GM12878 (cell line): ENCODE data around the gene PCDHGA2. TPM values are rescaled to one million over a fixed set of nuclear protein-coding genes. Genes with fewer than 3 reads are reported as not detected.

Source experiments
- ATAC-seq: fragments of 200-7000 bp; cut with Tn5 transposase; 3 replicates; pipeline ENCODE4 v1.9.1; 2020; ENCODE audit warnings: mild to moderate bottlenecking, moderate library complexity
- BruUV-seq: library from RNA; stranded (reverse); fragments of 400-500 nt; replicated peaks from 2 replicates; lab custom pipeline; 2021; lab: Mats Ljungman, UMichigan
- CTCF ChIA-PET: fragments of 300-600 bp; sonication (Branson Sonifier 250); formaldehyde crosslinking; extraction: SDS; loops from one replicate; lab custom pipeline; 2021; ENCODE audit warnings: inconsistent platforms; lab: Yijun Ruan, JAX
- POLR2A ChIA-PET: fragments of 350-600 bp; formaldehyde crosslinking; extraction: SDS; loops from one replicate; lab custom pipeline; 2021; ENCODE audit warnings: inconsistent platforms; lab: Charles Lee
- RAD21 ChIA-PET: fragments of 300-600 bp; sonication (Branson Sonifier 250); formaldehyde crosslinking; loops from one replicate; lab custom pipeline; 2023; ENCODE audit warnings: antibody characterized with exemption; ENCODE audit not compliant: unreplicated experiment; lab: Charles Lee
- SMC1A ChIA-PET: fragments of 300-600 bp; sonication (Branson Sonifier 250); formaldehyde crosslinking; loops from one replicate; lab custom pipeline; 2023; ENCODE audit not compliant: unreplicated experiment, uncharacterized antibody; lab: Charles Lee
- DNase-seq: peaks from one replicate; pipeline ENCODE4 v3.0.0-alpha.2; 2011; ENCODE audit warnings: low read depth, low spot score
- FAIRE-seq: peaks from 3 replicates; lab custom pipeline; 2011; peaks lifted over from hg19 to GRCh38; lab: Jason Lieb, UNC
- H2AFZ ChIP-seq: 2 replicates; pipeline ENCODE4 v1.6.0; 2011; ENCODE audit warnings: low read depth, low read length, control low read depth; ENCODE audit not compliant: control insufficient read depth
- H3K27ac ChIP-seq: 2 replicates; pipeline ENCODE4 v1.5.1; 2011; ENCODE audit warnings: control low read depth; ENCODE audit not compliant: control insufficient read depth, insufficient read depth
- H3K27me3 ChIP-seq, 2 experiments: replicated peaks in 1 of 2; 2 replicates each; pipeline versions ENCODE4 v1.6.0 to v1.6.1; 2011; ENCODE audit warnings: low read length in 1 of 2; ENCODE audit not compliant: control insufficient read depth in 2 of 2, insufficient read depth in 2 of 2
- H3K36me3 ChIP-seq, 2 experiments: 2 replicates each; pipeline ENCODE4 v1.5.1; 2011; ENCODE audit warnings: low read length in 1 of 2; ENCODE audit not compliant: control insufficient read depth in 2 of 2, insufficient read depth in 2 of 2
- H3K4me1 ChIP-seq: 2 replicates; pipeline ENCODE4 v1.6.1; 2011; ENCODE audit warnings: mild to moderate bottlenecking, low read length, moderate library complexity, mixed read lengths; ENCODE audit not compliant: control insufficient read depth, insufficient read depth
- H3K4me2 ChIP-seq: 2 replicates; pipeline ENCODE4 v1.6.0; 2011; ENCODE audit warnings: control low read depth; ENCODE audit not compliant: control insufficient read depth, insufficient read depth
- H3K4me3 ChIP-seq: fragments of 200-600 bp; sonication (generic); 2 replicates; pipeline ENCODE4 v1.5.1; 2016
- H3K79me2 ChIP-seq: 2 replicates; pipeline ENCODE4 v1.6.0; 2011; ENCODE audit warnings: low read length; ENCODE audit not compliant: control insufficient read depth, insufficient read depth
- H3K9ac ChIP-seq: 2 replicates; pipeline ENCODE4 v1.8.0; 2011; ENCODE audit warnings: low read length, control low read depth, mixed read lengths; ENCODE audit not compliant: control insufficient read depth, insufficient read depth
- H3K9me3 ChIP-seq: replicated peaks from 3 replicates; pipeline ENCODE4 v1.5.1; 2011; ENCODE audit warnings: mild to moderate bottlenecking, low read length; ENCODE audit not compliant: control insufficient read depth, insufficient read depth
- H4K20me1 ChIP-seq: 2 replicates; pipeline ENCODE4 v1.6.0; 2011; ENCODE audit not compliant: control insufficient read depth, insufficient read depth
- CTCF ChIP-seq, 3 experiments: IDR thresholded peaks in 2 of 3; conservative IDR thresholded peaks in 1 of 3; 2 replicates each; pipeline ENCODE4 v1.5.1; 2011; ENCODE audit warnings: low read depth in 3 of 3, low read length in 3 of 3, mild to moderate bottlenecking in 3 of 3, control low read depth in 2 of 3, moderate library complexity in 2 of 3, inconsistent platforms in 1 of 3, mixed read lengths in 1 of 3; ENCODE audit not compliant: control insufficient read depth in 2 of 3, insufficient read depth in 1 of 3; ENCODE audit errors: extremely low read depth in 1 of 3
- SIX5 ChIP-seq: IDR thresholded peaks from 2 replicates; pipeline ENCODE4 v1.6.1; 2011; ENCODE audit warnings: mild to moderate bottlenecking, low read depth, low read length, moderate library complexity; ENCODE audit not compliant: severe bottlenecking
- WGBS: methylation state at CpG from one replicate; pipeline ENCODE4 v1.1.6; 2016; ENCODE audit warnings: low lambda C conversion rate; ENCODE audit not compliant: insufficient replicate concordance, insufficient coverage; ENCODE audit errors: missing lambda C conversion rate; 5-methylcytosine and 5-hydroxymethylcytosine counted together
- in situ Hi-C: fragments of 300-500 bp; cut with MboI; formaldehyde crosslinking; loops from 9 replicates; pipeline ENCODE4 v1.14.3; 2018; ENCODE audit warnings: mixed read lengths
- intact Hi-C: fragments of 100-400 bp; cut with micrococcal nuclease; formaldehyde crosslinking; loops from one replicate; pipeline ENCODE4 v1.14.2; 2022; ENCODE audit not compliant: unreplicated experiment
- polyA plus RNA-seq, 11 experiments: library from polyadenylated mRNA; depleted of rRNA in 4 of 11; unstranded in 6 of 11; stranded (reverse) in 5 of 11; fragments of >200 nt; fragmentation: Nextera tagmentation in 4 of 11; fragmentation: Illumina TruSeq in 1 of 11; extraction: Ambion mirVana in 4 of 11; extraction: Trizol in 1 of 11; gene quantifications; 1 replicate in 1 of 11; 2 replicates in 10 of 11; pipeline versions ENCODE4 v1.2.1 to v1.2.3, GENCODE V29; 2011 to 2016; ENCODE audit warnings: inconsistent platforms in 2 of 11, missing spikeins in 2 of 11, low read depth in 1 of 11
- total RNA-seq, 4 experiments: library from RNA; depleted of rRNA in 3 of 4; stranded (reverse); fragments of >200 nt in 3 of 4; fragmentation: Illumina TruSeq in 1 of 4; extraction: Trizol in 1 of 4; gene quantifications; 2 replicates each; pipeline versions ENCODE4 v1.2.1 to v1.2.3, GENCODE V29; 2013 to 2021

The PCDHGA2 gene
- total and polyA plus RNA-seq, 10 of the 15 experiments (the other 5 are each of a cell fraction or from before 2014, with no cell fraction given) = 0.03 to 0.11 (median 0.05) TPM; not detected in 4

GRCh38 chr5:141343953-141344463, 5.4 kb downstream of the PCDHGA2 start:
- intact Hi-C loops = no loop called here
- DNase-seq = no peak
- BruUV-seq = no TSS peak

More at GRCh38 chr5:141343953-141344463, 5.4 kb downstream of the PCDHGA2 start:
- Histone ChIP-seq H4K20me1 (no peaks in the 10 kb centered on the region), H3K27me3 (no peaks in the 10 kb centered on the region), H2AFZ (no peak overlapping the region)
- CTCF ChIA-PET = interaction anchor here (1.1 kb wide), 1 partner anchor 220 kb away, joined by 5 read pairs; no protein-coding TSS in a partner anchor
- in situ Hi-C loops = no loop called here
- WGBS = 85% methylated on average over 31 of the region's 31 CpGs
- FAIRE-seq = no peak
- POLR2A ChIA-PET = interaction anchor here (0.6 kb wide), 1 partner anchor 443 kb away, joined by 4 read pairs; no protein-coding TSS in a partner anchor
- peak in 1 of 3 experiments; percentile 2; a peak in 1 of 6 replicates for TF ChIP-seq CTCF (IDR thresholded peaks at IDR 0.05 in 2 of 3, conservative IDR thresholded peaks at IDR 0.05 in 1 of 3; ENCODE audit: control insufficient read depth in 2 of 3, extremely low read depth in 1 of 3, insufficient read depth in 1 of 3, low read depth in 3 of 3, low read length in 3 of 3)
- no peak for TF ChIP-seq SIX5
- TF ChIP-seq, all 136 proteins: peak for 1
- H3K79me2 ChIP-seq = no peaks in the 10 kb centered on the region
- 0 out of 2 replicates have a peak overlapping the region, but pooled peaks have one; percentile 11 for H3K4me3 ChIP-seq
- no peak overlapping the region for H3K4me2 ChIP-seq
- no peak for ATAC-seq
- H3K4me1 ChIP-seq = no peaks in the 10 kb centered on the region
- H3K9ac ChIP-seq = no peak overlapping the region
- SMC1A ChIA-PET = interaction anchor here (1.1 kb wide), 1 partner anchor 16 kb away, joined by 3 read pairs; no protein-coding TSS in a partner anchor
- H3K9me3 ChIP-seq = peaks cover 2% of the 10 kb centered on the region; the same call in 2 of the 3 replicates
- no peaks in the 10 kb centered on the region for H3K36me3 ChIP-seq
- RAD21 ChIA-PET = interaction anchor here (1.1 kb wide), 1 partner anchor 220 kb away, joined by 3 read pairs; no protein-coding TSS in a partner anchor
- no peak overlapping the region for H3K27ac ChIP-seq
